HepG2 (cell line): ENCODE measurements around the gene DCTN3. TPM values are rescaled to one million over a fixed set of nuclear protein-coding genes. Genes with fewer than 3 reads are reported as not detected.

Experiments used
- AKAP8 ChIP-seq: sonication (generic); formaldehyde crosslinking; IDR thresholded peaks from 2 replicates; pipeline ENCODE4 v1.5.1; 2020; ENCODE audit warnings: mild to moderate bottlenecking, missing genetic modification reagents
- CBX1 ChIP-seq: IDR thresholded peaks from one replicate; pipeline ENCODE4 v1.6.1; 2016; ENCODE audit warnings: antibody characterized with exemption, low read depth
- ELF3 ChIP-seq: IDR thresholded peaks from 2 replicates; pipeline ENCODE4 v1.6.1; 2016; ENCODE audit warnings: missing genetic modification reagents, missing compliant biosample characterization
- MIXL1 ChIP-seq: IDR thresholded peaks from 2 replicates; pipeline ENCODE4 v1.6.1; 2016
- MTA1 ChIP-seq: sonication (generic); formaldehyde crosslinking; IDR thresholded peaks from 2 replicates; pipeline ENCODE4 v1.4.0; 2020; ENCODE audit warnings: missing genetic modification reagents, mild to moderate bottlenecking, borderline replicate concordance
- RBAK ChIP-seq: sonication (generic); formaldehyde crosslinking; IDR thresholded peaks from 2 replicates; pipeline ENCODE4 v1.5.1; 2020; ENCODE audit warnings: mild to moderate bottlenecking, missing genetic modification reagents
- SMYD3 ChIP-seq: sonication (generic); formaldehyde crosslinking; IDR thresholded peaks from 2 replicates; pipeline ENCODE4 v1.8.1; 2023; ENCODE audit warnings: mild to moderate bottlenecking, missing genetic modification reagents
- SP4 ChIP-seq: sonication (generic); formaldehyde crosslinking; IDR thresholded peaks from 2 replicates; pipeline ENCODE4 v1.8.1; 2023; ENCODE audit warnings: mild to moderate bottlenecking, missing genetic modification reagents
- TARDBP ChIP-seq: sonication (generic); formaldehyde crosslinking; IDR thresholded peaks from 2 replicates; pipeline ENCODE4 v1.8.0; 2022; ENCODE audit warnings: mild to moderate bottlenecking, missing genetic modification reagents
- ZBTB42 ChIP-seq: sonication (generic); formaldehyde crosslinking; IDR thresholded peaks from 2 replicates; pipeline ENCODE4 v1.5.0; 2020; ENCODE audit warnings: mild to moderate bottlenecking, missing genetic modification reagents
- ZFP90 ChIP-seq: sonication (generic); formaldehyde crosslinking; IDR thresholded peaks from 2 replicates; pipeline ENCODE4 v1.8.0; 2022; ENCODE audit warnings: missing genetic modification reagents, mild to moderate bottlenecking, inconsistent platforms, borderline replicate concordance
- ZNF121 ChIP-seq: sonication (generic); formaldehyde crosslinking; IDR thresholded peaks from 2 replicates; pipeline ENCODE4 v1.5.0; 2020; ENCODE audit warnings: mild to moderate bottlenecking, missing genetic modification reagents
- ZNF138 ChIP-seq: sonication (generic); formaldehyde crosslinking; IDR thresholded peaks from 2 replicates; pipeline ENCODE4 v1.5.0; 2020; ENCODE audit warnings: mild to moderate bottlenecking, low read depth, missing genetic modification reagents
- ZNF547 ChIP-seq: sonication (generic); formaldehyde crosslinking; IDR thresholded peaks from 2 replicates; pipeline ENCODE4 v1.5.1; 2020; ENCODE audit warnings: mild to moderate bottlenecking, missing genetic modification reagents
- ZNF572 ChIP-seq: sonication (generic); formaldehyde crosslinking; IDR thresholded peaks from 2 replicates; pipeline ENCODE4 v1.5.1; 2020; ENCODE audit warnings: mild to moderate bottlenecking, missing genetic modification reagents
- ZNF792 ChIP-seq: IDR thresholded peaks from 2 replicates; pipeline ENCODE4 v1.6.1; 2016
- polyA plus RNA-seq, 8 experiments: library from polyadenylated mRNA; depleted of rRNA in 3 of 8; stranded (reverse) in 7 of 8; unstranded in 1 of 8; fragments of >200 nt; fragmentation: Illumina TruSeq in 4 of 8; extraction: Trizol in 4 of 8; gene quantifications; 2 replicates each; pipeline versions ENCODE4 v1.2.1 to v1.2.3, GENCODE V29; 2011 to 2016; ENCODE audit warnings: low read depth in 4 of 8, missing spikeins in 1 of 8, mixed read lengths in 1 of 8; ENCODE audit not compliant: insufficient read depth in 1 of 8
- total RNA-seq, 5 experiments: library from RNA; depleted of rRNA; stranded (reverse); fragments of >200 nt; fragmentation: Illumina TruSeq; extraction: Trizol; gene quantifications; 2 replicates each; pipeline ENCODE4 v1.2.3, GENCODE V29; 2016; ENCODE audit warnings: low read depth in 1 of 5
- TF ChIP-seq, protein P1 (sequence below): sonication (generic); formaldehyde crosslinking; IDR thresholded peaks from 2 replicates; pipeline ENCODE4 v1.5.1; 2020; ENCODE audit warnings: mild to moderate bottlenecking, missing genetic modification reagents
- TF ChIP-seq, protein P2 (sequence below): sonication (generic); formaldehyde crosslinking; IDR thresholded peaks from 2 replicates; pipeline ENCODE4 v1.9.0; 2022; ENCODE audit warnings: low read depth, missing genetic modification reagents
- TF ChIP-seq, protein P3 (sequence below): sonication (generic); formaldehyde crosslinking; conservative IDR thresholded peaks from 2 replicates; pipeline ENCODE4 v1.4.0; 2020; ENCODE audit warnings: missing genetic modification reagents
- TF ChIP-seq, protein P4 (sequence below): sonication (generic); formaldehyde crosslinking; IDR thresholded peaks from 2 replicates; pipeline ENCODE4 v1.5.0; 2020; ENCODE audit warnings: mild to moderate bottlenecking, missing genetic modification reagents, borderline replicate concordance

Gene DCTN3
- total and polyA plus RNA-seq, 2 of the 13 experiments (the other 11 are each of a cell fraction or from before 2014, with no cell fraction given): 27.4 to 34.5 TPM

DNA sequence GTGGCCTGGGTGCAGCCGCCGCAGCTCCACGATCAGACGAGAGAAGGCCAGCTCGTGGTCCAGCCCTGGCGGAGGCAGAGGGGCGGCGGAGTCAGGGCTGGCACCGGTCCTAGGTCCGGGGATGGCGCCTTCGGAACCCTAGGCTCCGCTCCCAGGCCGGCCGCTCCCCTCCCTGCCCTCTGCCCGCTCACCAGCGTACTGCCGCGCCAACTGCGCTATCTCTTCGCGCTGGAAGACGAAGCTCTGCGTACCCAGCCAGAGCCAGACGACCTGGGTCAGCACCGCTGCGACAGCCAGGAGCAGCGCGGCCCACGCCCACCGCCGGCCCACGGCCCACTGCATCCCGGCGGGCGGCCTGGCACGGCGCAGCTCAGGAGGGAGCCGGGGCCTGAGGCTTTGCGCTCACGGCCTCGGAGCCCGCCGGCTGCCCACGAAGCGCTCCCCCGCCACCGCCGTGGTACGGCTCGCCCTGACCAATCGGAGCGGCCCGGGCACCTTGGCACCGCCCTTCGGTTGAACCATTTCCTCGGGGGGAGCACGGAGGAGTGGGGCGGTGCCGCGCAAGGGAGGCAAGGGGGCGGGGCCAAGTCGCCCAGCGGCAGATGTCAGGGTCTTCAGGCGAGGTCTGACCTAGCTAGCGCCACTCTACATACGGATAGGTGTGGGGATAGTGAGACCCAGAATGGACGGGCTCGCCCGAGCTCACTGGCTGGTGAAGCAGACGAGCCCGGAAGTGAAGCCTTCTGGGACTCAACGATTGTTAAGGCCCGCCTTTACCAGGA lies 17.3 kb upstream of the DCTN3 start, which contains the start of gene SIGMAR1 (continued):
- no peak for TF ChIP-seq ZNF121 (CRISPR knock-in tag)
- TF ChIP-seq ZNF792: peak; percentile 78; the same call in 1 of the 2 replicates
- peak; percentile 49; the same call in 1 of the 2 replicates for TF ChIP-seq MIXL1 (CRISPR knock-in tag)
- TF ChIP-seq ZFP90 (CRISPR knock-in tag): peak; percentile 51; the same call in 1 of the 2 replicates
- TF ChIP-seq, protein P1, sequence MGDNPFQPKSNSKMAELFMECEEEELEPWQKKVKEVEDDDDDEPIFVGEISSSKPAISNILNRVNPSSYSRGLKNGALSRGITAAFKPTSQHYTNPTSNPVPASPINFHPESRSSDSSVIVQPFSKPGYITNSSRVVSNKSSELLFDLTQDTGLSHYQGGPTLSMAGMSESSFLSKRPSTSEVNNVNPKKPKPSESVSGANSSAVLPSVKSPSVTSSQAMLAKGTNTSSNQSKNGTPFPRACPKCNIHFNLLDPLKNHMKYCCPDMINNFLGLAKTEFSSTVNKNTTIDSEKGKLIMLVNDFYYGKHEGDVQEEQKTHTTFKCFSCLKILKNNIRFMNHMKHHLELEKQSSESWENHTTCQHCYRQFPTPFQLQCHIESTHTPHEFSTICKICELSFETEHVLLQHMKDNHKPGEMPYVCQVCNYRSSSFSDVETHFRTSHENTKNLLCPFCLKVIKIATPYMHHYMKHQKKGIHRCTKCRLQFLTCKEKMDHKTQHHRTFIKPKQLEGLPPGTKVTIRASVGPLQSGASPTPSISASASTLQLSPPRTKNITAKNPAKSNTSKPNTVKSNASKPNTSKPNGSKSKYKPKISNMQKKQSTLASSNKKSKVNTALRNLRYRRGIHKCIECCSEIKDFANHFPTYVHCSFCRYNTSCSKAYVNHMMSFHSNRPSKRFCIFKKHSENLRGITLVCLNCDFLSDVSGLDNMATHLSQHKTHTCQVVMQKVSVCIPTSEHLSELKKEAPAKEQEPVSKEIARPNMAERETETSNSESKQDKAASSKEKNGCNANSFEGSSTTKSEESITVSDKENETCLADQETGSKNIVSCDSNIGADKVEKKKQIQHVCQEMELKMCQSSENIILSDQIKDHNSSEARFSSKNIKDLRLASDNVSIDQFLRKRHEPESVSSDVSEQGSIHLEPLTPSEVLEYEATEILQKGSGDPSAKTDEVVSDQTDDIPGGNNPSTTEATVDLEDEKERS (CRISPR knock-in tag): peak; percentile 76; the same call in 1 of the 2 replicates
- TF ChIP-seq, protein P2, sequence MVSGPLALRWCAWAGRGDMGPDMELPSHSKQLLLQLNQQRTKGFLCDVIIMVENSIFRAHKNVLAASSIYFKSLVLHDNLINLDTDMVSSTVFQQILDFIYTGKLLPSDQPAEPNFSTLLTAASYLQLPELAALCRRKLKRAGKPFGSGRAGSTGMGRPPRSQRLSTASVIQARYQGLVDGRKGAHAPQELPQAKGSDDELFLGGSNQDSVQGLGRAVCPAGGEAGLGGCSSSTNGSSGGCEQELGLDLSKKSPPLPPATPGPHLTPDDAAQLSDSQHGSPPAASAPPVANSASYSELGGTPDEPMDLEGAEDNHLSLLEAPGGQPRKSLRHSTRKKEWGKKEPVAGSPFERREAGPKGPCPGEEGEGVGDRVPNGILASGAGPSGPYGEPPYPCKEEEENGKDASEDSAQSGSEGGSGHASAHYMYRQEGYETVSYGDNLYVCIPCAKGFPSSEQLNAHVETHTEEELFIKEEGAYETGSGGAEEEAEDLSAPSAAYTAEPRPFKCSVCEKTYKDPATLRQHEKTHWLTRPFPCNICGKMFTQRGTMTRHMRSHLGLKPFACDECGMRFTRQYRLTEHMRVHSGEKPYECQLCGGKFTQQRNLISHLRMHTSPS (CRISPR knock-in tag): peak; percentile 24; the same call in 1 of the 2 replicates
- TF ChIP-seq ZNF547 (CRISPR knock-in tag): peak; percentile 99
- TF ChIP-seq CBX1: peak; percentile 63
- TF ChIP-seq ZNF138: 0 out of 2 replicates have a peak, but pooled peaks have one; percentile 70
- TF ChIP-seq ZBTB42 (CRISPR knock-in tag): peak; percentile 90
- TF ChIP-seq ELF3 (CRISPR knock-in tag): peak; percentile 48; the same call in 1 of the 2 replicates
- peak; percentile 58; the same call in 1 of the 2 replicates for TF ChIP-seq AKAP8 (CRISPR knock-in tag)
- peak; percentile 38; the same call in 1 of the 2 replicates for TF ChIP-seq MTA1 (CRISPR knock-in tag)
- peak; percentile 53; the same call in 1 of the 2 replicates for TF ChIP-seq TARDBP (CRISPR knock-in tag)
- TF ChIP-seq RBAK (CRISPR knock-in tag): no peak
- peak; percentile 94 for TF ChIP-seq SP4 (CRISPR knock-in tag)
- peak; percentile 78; the same call in 1 of the 2 replicates for TF ChIP-seq ZNF572
- TF ChIP-seq, protein P3, sequence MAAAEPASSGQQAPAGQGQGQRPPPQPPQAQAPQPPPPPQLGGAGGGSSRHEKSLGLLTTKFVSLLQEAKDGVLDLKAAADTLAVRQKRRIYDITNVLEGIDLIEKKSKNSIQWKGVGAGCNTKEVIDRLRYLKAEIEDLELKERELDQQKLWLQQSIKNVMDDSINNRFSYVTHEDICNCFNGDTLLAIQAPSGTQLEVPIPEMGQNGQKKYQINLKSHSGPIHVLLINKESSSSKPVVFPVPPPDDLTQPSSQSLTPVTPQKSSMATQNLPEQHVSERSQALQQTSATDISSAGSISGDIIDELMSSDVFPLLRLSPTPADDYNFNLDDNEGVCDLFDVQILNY (CRISPR knock-in tag): 0 out of 2 replicates have a peak, but pooled peaks have one; percentile 9
- TF ChIP-seq, protein P4, sequence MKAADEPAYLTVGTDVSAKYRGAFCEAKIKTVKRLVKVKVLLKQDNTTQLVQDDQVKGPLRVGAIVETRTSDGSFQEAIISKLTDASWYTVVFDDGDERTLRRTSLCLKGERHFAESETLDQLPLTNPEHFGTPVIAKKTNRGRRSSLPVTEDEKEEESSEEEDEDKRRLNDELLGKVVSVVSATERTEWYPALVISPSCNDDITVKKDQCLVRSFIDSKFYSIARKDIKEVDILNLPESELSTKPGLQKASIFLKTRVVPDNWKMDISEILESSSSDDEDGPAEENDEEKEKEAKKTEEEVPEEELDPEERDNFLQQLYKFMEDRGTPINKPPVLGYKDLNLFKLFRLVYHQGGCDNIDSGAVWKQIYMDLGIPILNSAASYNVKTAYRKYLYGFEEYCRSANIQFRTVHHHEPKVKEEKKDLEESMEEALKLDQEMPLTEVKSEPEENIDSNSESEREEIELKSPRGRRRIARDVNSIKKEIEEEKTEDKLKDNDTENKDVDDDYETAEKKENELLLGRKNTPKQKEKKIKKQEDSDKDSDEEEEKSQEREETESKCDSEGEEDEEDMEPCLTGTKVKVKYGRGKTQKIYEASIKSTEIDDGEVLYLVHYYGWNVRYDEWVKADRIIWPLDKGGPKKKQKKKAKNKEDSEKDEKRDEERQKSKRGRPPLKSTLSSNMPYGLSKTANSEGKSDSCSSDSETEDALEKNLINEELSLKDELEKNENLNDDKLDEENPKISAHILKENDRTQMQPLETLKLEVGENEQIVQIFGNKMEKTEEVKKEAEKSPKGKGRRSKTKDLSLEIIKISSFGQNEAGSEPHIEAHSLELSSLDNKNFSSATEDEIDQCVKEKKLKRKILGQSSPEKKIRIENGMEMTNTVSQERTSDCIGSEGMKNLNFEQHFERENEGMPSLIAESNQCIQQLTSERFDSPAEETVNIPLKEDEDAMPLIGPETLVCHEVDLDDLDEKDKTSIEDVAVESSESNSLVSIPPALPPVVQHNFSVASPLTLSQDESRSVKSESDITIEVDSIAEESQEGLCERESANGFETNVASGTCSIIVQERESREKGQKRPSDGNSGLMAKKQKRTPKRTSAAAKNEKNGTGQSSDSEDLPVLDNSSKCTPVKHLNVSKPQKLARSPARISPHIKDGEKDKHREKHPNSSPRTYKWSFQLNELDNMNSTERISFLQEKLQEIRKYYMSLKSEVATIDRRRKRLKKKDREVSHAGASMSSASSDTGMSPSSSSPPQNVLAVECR (CRISPR knock-in tag): peak; percentile 89; the same call in 1 of the 2 replicates
- TF ChIP-seq SMYD3 (CRISPR knock-in tag): 0 out of 2 replicates have a peak, but pooled peaks have one; percentile 67
